ENCODE measurements around the gene GPR18. TPM values are rescaled to one million over a fixed set of nuclear protein-coding genes. Genes with fewer than 3 reads are reported as not detected.

The GPR18 gene
- total and polyA plus RNA-seq, 8 donors, result 0.17 to 0.65 (median 0.46) TPM; not detected in 1

DNA sequence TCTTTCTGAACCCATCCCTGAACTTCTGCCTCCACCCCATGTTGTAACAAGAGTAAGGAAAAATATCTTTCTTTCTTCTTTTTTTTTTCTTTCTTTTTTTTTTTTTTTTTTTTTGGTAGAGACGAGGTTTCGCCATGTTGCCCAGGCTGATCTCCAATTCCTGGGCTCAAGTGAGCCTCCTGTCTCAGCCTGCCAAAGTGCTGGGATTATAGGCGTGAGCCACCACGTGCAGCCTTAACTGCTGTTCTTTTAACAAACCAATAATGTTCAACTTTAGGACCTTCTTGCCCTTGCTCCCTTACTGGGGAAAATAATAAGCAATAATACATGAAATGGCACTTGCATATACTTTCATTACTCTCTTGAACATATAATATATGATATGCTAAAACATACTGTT lies 29.4 kb upstream of the GPR18 start:
- intact Hi-C loops (cut with DNase I), result no loop called here
- TF ChIP-seq, protein P1, sequence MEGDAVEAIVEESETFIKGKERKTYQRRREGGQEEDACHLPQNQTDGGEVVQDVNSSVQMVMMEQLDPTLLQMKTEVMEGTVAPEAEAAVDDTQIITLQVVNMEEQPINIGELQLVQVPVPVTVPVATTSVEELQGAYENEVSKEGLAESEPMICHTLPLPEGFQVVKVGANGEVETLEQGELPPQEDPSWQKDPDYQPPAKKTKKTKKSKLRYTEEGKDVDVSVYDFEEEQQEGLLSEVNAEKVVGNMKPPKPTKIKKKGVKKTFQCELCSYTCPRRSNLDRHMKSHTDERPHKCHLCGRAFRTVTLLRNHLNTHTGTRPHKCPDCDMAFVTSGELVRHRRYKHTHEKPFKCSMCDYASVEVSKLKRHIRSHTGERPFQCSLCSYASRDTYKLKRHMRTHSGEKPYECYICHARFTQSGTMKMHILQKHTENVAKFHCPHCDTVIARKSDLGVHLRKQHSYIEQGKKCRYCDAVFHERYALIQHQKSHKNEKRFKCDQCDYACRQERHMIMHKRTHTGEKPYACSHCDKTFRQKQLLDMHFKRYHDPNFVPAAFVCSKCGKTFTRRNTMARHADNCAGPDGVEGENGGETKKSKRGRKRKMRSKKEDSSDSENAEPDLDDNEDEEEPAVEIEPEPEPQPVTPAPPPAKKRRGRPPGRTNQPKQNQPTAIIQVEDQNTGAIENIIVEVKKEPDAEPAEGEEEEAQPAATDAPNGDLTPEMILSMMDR (IDR thresholded peaks at IDR 0.05), result no peak
- no peaks in the 10 kb centered on the region for H3K36me3 ChIP-seq
- ATAC-seq, result no peak
- H3K27ac ChIP-seq, result no peak overlapping the region
- H3K9me3 ChIP-seq, result no peaks in the 10 kb centered on the region
- no peaks in the 10 kb centered on the region for H3K27me3 ChIP-seq
- H3K4me1 ChIP-seq, result peaks cover 14 to 52% of the 10 kb centered on the region in 2 donors
- no peak overlapping the region for H3K4me3 ChIP-seq
- no peak for DNase-seq

DNA sequence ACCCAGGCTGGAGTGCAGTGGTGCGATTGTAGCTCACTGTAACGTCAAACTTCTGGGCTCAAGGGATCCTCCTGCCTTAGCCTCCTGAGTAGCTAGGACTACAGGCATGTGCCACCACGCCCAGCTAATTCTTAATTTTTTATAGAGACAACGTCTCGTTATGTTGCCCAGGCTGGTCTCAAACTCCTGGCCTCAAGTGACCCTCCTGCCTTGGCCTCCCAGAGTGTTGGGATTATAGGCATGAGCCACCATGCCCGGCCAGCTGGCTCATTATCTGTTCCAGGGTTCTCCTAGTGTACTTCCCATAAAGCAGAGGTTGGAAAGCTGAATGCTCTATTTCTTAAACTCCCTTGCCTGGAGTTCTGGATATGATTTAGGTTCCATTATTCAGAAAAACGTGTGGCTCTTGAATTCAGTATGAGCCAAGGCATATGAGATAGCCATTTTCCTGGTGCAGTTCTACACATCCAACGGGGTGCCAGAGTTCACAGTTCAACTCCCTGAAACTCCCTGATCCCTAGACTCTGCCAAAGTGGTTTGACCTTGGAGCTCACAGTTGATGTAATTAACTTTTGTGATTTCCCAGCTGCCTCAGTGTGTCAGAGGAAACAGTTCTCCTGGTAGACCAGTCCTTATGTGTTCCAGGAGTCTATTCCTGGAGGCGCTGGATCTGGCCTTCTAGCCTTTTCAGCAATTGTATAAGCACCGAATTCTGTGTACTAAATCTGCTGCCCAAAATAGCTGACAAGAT lies 27.4 kb upstream of the GPR18 start:
- TF ChIP-seq, protein P1 (IDR thresholded peaks at IDR 0.05), result no peak
- DNase-seq, result no peak
- H3K4me3 ChIP-seq, result no peak overlapping the region
- peaks cover 17 to 71% of the 10 kb centered on the region in 2 donors for H3K4me1 ChIP-seq
- ATAC-seq, result no peak
- no peaks in the 10 kb centered on the region for H3K36me3 ChIP-seq
- H3K9me3 ChIP-seq, result no peaks in the 10 kb centered on the region
- no peak overlapping the region for H3K27ac ChIP-seq
- intact Hi-C loops (cut with DNase I), result no loop called here
- no peaks in the 10 kb centered on the region for H3K27me3 ChIP-seq

DNA sequence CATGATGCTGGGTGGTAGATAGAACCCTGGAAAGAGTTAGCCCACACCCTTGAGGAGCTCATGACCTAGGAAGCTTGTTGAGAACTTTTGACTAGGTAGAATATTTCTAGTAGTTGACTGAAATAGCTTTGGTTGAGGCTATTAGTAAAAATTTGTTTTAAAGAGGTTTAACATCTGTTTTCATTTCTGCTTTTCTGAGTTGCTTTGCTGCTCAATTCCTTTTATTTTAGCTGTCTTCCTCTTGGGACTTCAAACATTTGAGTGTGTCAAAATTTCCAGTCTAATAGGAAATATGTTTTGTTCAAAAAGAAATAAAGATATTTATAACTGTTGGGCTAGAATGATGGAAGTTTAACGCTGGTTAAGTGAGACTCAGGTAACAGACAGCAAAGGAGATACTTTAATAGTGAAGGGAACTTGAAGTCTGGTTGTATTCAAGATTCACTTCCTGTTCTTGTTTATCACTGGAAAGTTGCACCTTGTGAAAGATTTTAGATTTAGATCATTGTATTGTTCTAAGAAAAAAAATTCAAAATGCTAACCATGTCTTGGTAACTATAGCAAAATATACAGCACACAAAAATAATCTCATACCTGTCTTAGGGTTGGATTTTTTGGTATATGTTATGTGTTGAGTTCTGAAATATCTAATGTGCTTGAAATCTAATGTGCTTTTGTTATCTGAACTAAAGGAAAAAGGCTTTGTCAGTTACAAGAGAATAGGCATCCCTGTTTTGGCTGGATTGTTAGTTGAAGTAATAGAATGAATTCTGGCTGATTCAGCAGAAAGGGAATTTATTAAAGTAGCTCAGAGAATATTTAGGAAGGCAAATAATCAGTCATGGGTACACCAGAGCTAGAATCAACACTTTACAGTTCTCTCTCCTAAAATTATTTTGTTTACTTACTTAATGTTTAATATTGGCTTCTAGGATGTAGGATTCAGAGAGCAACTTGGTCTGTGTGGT lies 24.4 kb upstream of the GPR18 start:
- ATAC-seq (no peak), DNase-seq (no peak)
- H3K4me1 ChIP-seq, result peaks cover 17 to 74% of the 10 kb centered on the region in 2 donors
- TF ChIP-seq, protein P1 (IDR thresholded peaks at IDR 0.05), result no peak
- H3K27ac ChIP-seq, result peak overlapping the region; percentile 60 to 92
- H3K9me3 ChIP-seq, result no peaks in the 10 kb centered on the region
- intact Hi-C loops (cut with DNase I), result no loop called here
- no peak overlapping the region for H3K4me3 ChIP-seq
- H3K36me3 ChIP-seq, result no peaks in the 10 kb centered on the region
- no peaks in the 10 kb centered on the region for H3K27me3 ChIP-seq

DNA sequence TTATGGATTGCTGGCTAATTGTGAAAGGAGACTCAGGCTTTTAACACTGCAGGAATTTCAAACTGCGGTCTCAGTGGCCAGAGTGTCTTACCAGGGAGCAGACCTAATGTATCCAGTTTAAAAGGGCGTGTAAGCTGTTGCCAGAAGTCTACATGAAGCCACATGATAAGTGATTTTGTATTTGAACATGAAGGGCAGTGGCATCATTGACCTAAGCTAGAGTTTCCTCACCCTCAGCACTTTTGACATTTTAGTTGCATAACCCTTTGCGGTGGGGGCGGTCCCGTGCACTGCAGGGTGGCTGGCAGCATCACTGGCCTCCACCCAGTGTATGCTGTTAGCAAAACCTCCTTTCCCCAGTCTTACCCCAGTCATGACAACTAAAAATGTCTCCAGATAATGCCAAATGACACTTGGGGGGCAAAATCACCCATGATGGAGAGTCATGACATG lies 23.7 kb upstream of the GPR18 start:
- Histone ChIP-seq H3K9me3 (no peaks in the 10 kb centered on the region), H3K27me3 (no peaks in the 10 kb centered on the region), H3K27ac (peak overlapping the region; percentile 60 to 92), H3K4me1 (peaks cover 17 to 79% of the 10 kb centered on the region in 2 donors), H3K36me3 (no peaks in the 10 kb centered on the region), H3K4me3 (no peak overlapping the region)
- DNase-seq (peak in 2 of 4 donors; percentile 77 to 91), ATAC-seq (peak; percentile 70)
- intact Hi-C loops (cut with DNase I), result no loop called here
- TF ChIP-seq, protein P1 (IDR thresholded peaks at IDR 0.05), result no peak

DNA sequence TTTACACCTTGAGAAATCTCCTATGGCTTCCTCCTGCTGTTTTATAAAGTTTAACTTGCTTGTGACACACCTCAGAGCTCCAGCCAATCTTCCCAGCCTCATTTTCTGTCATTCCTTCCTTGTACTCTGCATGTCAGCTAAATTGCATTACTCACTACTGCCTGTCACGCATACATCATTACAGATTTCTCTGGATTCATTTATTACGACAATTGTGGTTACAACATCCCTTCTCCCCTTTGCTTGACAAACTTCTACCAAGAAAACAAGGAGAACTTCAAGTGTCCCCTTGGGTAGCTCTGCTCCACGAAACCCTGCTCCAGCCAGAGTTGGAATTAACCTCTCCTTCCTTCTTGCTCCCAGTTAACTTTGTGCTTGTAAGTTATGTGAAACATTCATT lies 22.0 kb upstream of the GPR18 start:
- TF ChIP-seq, protein P1 (IDR thresholded peaks at IDR 0.05), result no peak
- Histone ChIP-seq H3K27ac (peak overlapping the region; percentile 13 to 92), H3K4me1 (peaks cover 11 to 90% of the 10 kb centered on the region in 2 donors), H3K9me3 (no peaks in the 10 kb centered on the region), H3K36me3 (peaks cover 0 to 3% of the 10 kb centered on the region in 2 donors), H3K27me3 (no peaks in the 10 kb centered on the region), H3K4me3 (no peak overlapping the region)
- intact Hi-C loops (cut with DNase I), result no loop called here
- peak; percentile 63 for ATAC-seq
- DNase-seq, result no peak

Data from left lung (tissue), 10 donors.